Adrenal gland (tissue), 5 donors: ENCODE data around the gene UBE2D1.

Source experiments
- CTCF ChIP-seq, 6 experiments: fragments of 450-650 bp in 4 of 6; fragments of 200-600 bp in 2 of 6; sonication (generic) in 1 of 6; IDR thresholded peaks; 1 replicate in 5 of 6; 2 replicates in 1 of 6; pipeline versions ENCODE4 v1.5.1 to v1.8.0; 2016 to 2021; ENCODE audit warnings: antibody characterized with exemption in 6 of 6, mild to moderate bottlenecking in 2 of 6, moderate library complexity in 1 of 6
- POLR2A ChIP-seq, 2 donors: fragments of 450-650 bp; IDR thresholded peaks; one replicate each; pipeline ENCODE4 v1.6.1; 2017; ENCODE audit warnings: antibody characterized with exemption in 2 of 2, mild to moderate bottlenecking in 2 of 2, moderate library complexity in 1 of 2
- donor health status: DM: no; HTN: no; CAD: no.

DNA sequence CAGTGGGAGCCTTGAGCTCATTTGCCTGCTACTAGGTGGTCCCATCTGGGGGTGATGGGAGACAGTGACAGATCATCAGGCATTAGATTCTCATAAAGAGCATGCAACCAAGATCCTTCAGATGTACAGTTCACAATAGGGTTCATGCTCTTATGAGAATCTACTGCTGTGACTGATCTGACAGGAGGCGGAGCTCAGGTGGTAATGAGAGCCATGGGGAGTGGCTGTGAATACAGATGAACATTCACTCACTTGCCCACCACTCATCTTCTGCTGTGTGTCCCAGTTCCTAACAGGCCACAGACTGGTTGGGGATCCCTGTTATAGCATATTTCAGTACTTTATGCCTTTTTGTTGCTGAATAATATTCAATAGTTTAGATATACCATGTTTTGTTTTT, 6.6 kb upstream of the UBE2D1 start:
- TF ChIP-seq POLR2A (IDR thresholded peaks at IDR 0.05) (no peak), CTCF (IDR thresholded peaks at IDR 0.05) (no peak)
